HEK293 (cell line): Measurements from ENCODE around the gene CIART.

ENCODE experiments used
- CTCF ChIP-seq: fragments of 450-650 bp; formaldehyde crosslinking; IDR thresholded peaks from 2 replicates; pipeline ENCODE4 v1.5.1; 2016; ENCODE audit warnings: missing biosample characterization, missing genetic modification characterization
- MEIS1 ChIP-seq: sonication (generic); formaldehyde crosslinking; IDR thresholded peaks from 2 replicates; pipeline ENCODE4 v1.8.1; 2022; ENCODE audit warnings: missing genetic modification reagents, mild to moderate bottlenecking, borderline replicate concordance
- SP7 ChIP-seq: fragments of 450-650 bp; formaldehyde crosslinking; IDR thresholded peaks from 2 replicates; pipeline ENCODE4 v1.5.1; 2016; ENCODE audit warnings: missing biosample characterization, missing genetic modification characterization
- ZNF157 ChIP-seq: fragments of 450-650 bp; formaldehyde crosslinking; IDR thresholded peaks from 2 replicates; pipeline ENCODE4 v1.5.1; 2016; ENCODE audit warnings: missing biosample characterization, missing genetic modification characterization
- ZNF391 ChIP-seq: fragments of 450-650 bp; formaldehyde crosslinking; IDR thresholded peaks from 2 replicates; pipeline ENCODE4 v1.5.1; 2016; ENCODE audit warnings: low read depth, missing biosample characterization, missing genetic modification characterization, borderline replicate concordance
- ZNF585B ChIP-seq: fragments of 450-650 bp; formaldehyde crosslinking; IDR thresholded peaks from 2 replicates; pipeline ENCODE4 v1.5.1; 2016; ENCODE audit warnings: missing biosample characterization, missing genetic modification characterization
- ZNF707 ChIP-seq: fragments of 450-650 bp; formaldehyde crosslinking; IDR thresholded peaks from 2 replicates; pipeline ENCODE4 v1.5.1; 2016; ENCODE audit warnings: missing biosample characterization, missing genetic modification characterization
- TF ChIP-seq, protein P1 (sequence below): fragments of 450-650 bp; formaldehyde crosslinking; IDR thresholded peaks from 2 replicates; pipeline ENCODE4 v1.5.1; 2016; ENCODE audit warnings: missing biosample characterization, missing genetic modification characterization
- TF ChIP-seq, protein P2 (sequence below): fragments of 450-650 bp; formaldehyde crosslinking; conservative IDR thresholded peaks from 2 replicates; pipeline ENCODE4 v1.5.1; 2016; ENCODE audit warnings: low read depth, missing biosample characterization, missing genetic modification characterization

- TF ChIP-seq CTCF (tag by site-specific recombination), result no peak
- TF ChIP-seq, protein P1, sequence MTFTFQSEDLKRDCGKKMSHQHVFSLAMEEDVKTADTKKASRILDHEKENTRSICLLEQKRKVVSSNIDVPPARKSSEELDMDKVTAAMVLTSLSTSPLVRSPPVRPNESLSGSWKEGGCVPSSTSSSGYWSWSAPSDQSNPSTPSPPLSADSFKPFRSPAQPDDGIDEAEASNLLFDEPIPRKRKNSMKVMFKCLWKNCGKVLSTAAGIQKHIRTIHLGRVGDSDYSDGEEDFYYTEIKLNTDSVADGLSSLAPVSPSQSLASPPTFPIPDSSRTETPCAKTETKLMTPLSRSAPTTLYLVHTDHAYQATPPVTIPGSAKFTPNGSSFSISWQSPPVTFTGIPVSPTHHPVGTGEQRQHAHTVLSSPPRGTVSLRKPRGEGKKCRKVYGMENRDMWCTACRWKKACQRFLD (tag by site-specific recombination), result no peak
- TF ChIP-seq ZNF391, result no peak
- TF ChIP-seq SP7 (tag by site-specific recombination), result no peak
- TF ChIP-seq, protein P2, sequence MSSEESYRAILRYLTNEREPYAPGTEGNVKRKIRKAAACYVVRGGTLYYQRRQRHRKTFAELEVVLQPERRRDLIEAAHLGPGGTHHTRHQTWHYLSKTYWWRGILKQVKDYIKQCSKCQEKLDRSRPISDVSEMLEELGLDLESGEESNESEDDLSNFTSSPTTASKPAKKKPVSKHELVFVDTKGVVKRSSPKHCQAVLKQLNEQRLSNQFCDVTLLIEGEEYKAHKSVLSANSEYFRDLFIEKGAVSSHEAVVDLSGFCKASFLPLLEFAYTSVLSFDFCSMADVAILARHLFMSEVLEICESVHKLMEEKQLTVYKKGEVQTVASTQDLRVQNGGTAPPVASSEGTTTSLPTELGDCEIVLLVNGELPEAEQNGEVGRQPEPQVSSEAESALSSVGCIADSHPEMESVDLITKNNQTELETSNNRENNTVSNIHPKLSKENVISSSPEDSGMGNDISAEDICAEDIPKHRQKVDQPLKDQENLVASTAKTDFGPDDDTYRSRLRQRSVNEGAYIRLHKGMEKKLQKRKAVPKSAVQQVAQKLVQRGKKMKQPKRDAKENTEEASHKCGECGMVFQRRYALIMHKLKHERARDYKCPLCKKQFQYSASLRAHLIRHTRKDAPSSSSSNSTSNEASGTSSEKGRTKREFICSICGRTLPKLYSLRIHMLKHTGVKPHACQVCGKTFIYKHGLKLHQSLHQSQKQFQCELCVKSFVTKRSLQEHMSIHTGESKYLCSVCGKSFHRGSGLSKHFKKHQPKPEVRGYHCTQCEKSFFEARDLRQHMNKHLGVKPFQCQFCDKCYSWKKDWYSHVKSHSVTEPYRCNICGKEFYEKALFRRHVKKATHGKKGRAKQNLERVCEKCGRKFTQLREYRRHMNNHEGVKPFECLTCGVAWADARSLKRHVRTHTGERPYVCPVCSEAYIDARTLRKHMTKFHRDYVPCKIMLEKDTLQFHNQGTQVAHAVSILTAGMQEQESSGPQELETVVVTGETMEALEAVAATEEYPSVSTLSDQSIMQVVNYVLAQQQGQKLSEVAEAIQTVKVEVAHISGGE (tag by site-specific recombination), result no peak
- TF ChIP-seq ZNF585B (tag by site-specific recombination), result no peak
- TF ChIP-seq ZNF157 (tag by site-specific recombination), result no peak
- TF ChIP-seq MEIS1, result no peak
- no peak for TF ChIP-seq ZNF707 (tag by site-specific recombination)
These were observed 27.6 kb downstream of the CIART start for GRCh38 chr1:150309758-150310508.
